GM18520 (cell line): ENCODE results near the gene CNBP.
"Not testable (repeated sequence)": the region's sequence is repeated elsewhere in the genome, so short reads cannot be mapped to it uniquely, and the experiment has no call there.

Source experiments
- ATAC-seq: cut with Tn5 transposase; IDR thresholded peaks from one replicate; pipeline ENCODE4 v1.9.1; 2021; ENCODE audit not compliant: unreplicated experiment

Gene CNBP

GRCh38 chr3:129185783-129186182 lies 2.1 kb upstream of the CNBP start:
- ATAC-seq = no peak

- not testable (repeated sequence) for ATAC-seq
These were observed 1.3 kb upstream of the CNBP start for GRCh38 chr3:129184784-129185542.

GRCh38 chr3:129184396-129184657 lies 631 bp upstream of the CNBP start:
- ATAC-seq = no peak

- ATAC-seq = no peak
These were observed 1.1 kb downstream of the CNBP start for GRCh38 chr3:129182390-129183185.

- no peak for ATAC-seq
These were observed 1.9 kb downstream of the CNBP start for GRCh38 chr3:129181819-129182218.

- no peak for ATAC-seq
These were observed 3.2 kb downstream of the CNBP start for GRCh38 chr3:129180461-129180860.

- no peak for ATAC-seq
These were observed 7.6 kb downstream of the CNBP start for GRCh38 chr3:129176051-129176450.

- no peak for ATAC-seq
These were observed 10.0 kb downstream of the CNBP start for GRCh38 chr3:129173725-129174124.

- ATAC-seq = no peak
These were observed 10.5 kb downstream of the CNBP start for GRCh38 chr3:129173206-129173605.

- ATAC-seq = no peak
These were observed 16.9 kb downstream of the CNBP start for GRCh38 chr3:129166579-129167332.

- not testable (repeated sequence) for ATAC-seq
These were observed 18.1 kb downstream of the CNBP start for GRCh38 chr3:129165594-129165993.

- ATAC-seq = no peak
These were observed 19.2 kb downstream of the CNBP start for GRCh38 chr3:129164500-129164899.

- ATAC-seq = no peak
These were observed 20.7 kb downstream of the CNBP start for GRCh38 chr3:129162729-129163579.

- ATAC-seq = no peak
These were observed 21.8 kb downstream of the CNBP start for GRCh38 chr3:129161860-129162271.

- ATAC-seq = peak; percentile 65
These were observed 22.5 kb downstream of the CNBP start, which contains the start of gene ISY1 for GRCh38 chr3:129160891-129161859. Gene ISY1, minus strand, starts transcription at chr3:129161063. Its CDS starts 88 bp downstream, at chr3:129160975.

- ATAC-seq = no peak
These were observed 38.9 kb downstream of the CNBP start for GRCh38 chr3:129144786-129145185.

GRCh38 chr3:129141011-129141410 lies 42.7 kb downstream of the CNBP start:
- not testable (repeated sequence) for ATAC-seq

GRCh38 chr3:129139911-129140310 lies 43.8 kb downstream of the CNBP start:
- ATAC-seq = no peak

GRCh38 chr3:129136275-129136674 lies 47.4 kb downstream of the CNBP start:
- not testable (repeated sequence) for ATAC-seq
